Stomach (tissue), 9 donors: ENCODE measurements around the gene FIBP. TPM values are rescaled to one million over a fixed set of nuclear protein-coding genes. Genes with fewer than 3 reads are reported as not detected.
A peak's percentile ranks its signal among the peaks of the same experiment; 100 is the strongest.

Experiments
- DNase-seq, 2 donors: peaks; one replicate each; pipeline versions ENCODE4 v3.0.0 to v3.0.0-alpha.2; 2013 to 2019
- H3K27ac ChIP-seq, 5 donors: fragments of 200-600 bp in 4 of 5; sonication (generic) in 4 of 5; one replicate each; pipeline ENCODE4 v1.5.1; 2013 to 2019; ENCODE audit warnings: mild to moderate bottlenecking in 1 of 5, moderate library complexity in 1 of 5
- H3K27me3 ChIP-seq, 3 donors: fragments of 200-600 bp; sonication (generic); one replicate each; pipeline ENCODE4 v1.5.1; 2017 to 2019; ENCODE audit warnings: mixed run types in 1 of 3
- H3K36me3 ChIP-seq, 4 donors: fragments of 200-600 bp; sonication (generic); 1 replicate in 3 of 4; 2 replicates in 1 of 4; pipeline ENCODE4 v1.5.1; 2016 to 2019
- H3K4me1 ChIP-seq, 4 donors: fragments of 200-600 bp; sonication (generic); one replicate each; pipeline ENCODE4 v1.5.1; 2016 to 2019
- H3K4me3 ChIP-seq, 4 donors: fragments of 200-600 bp; sonication (generic) in 3 of 4; one replicate each; pipeline ENCODE4 v1.5.1; 2016 to 2019; ENCODE audit warnings: mild to moderate bottlenecking in 1 of 4
- H3K9me3 ChIP-seq, 4 donors: fragments of 200-600 bp; sonication (generic); one replicate each; pipeline ENCODE4 v1.5.1; 2016 to 2019
- CTCF ChIP-seq, 7 experiments: fragments of 450-650 bp in 4 of 7; fragments of 200-600 bp in 3 of 7; sonication (generic) in 3 of 7; IDR thresholded peaks; one replicate each; pipeline ENCODE4 v1.5.1; 2016 to 2019; ENCODE audit warnings: antibody characterized with exemption in 7 of 7, control low read depth in 2 of 7, mild to moderate bottlenecking in 1 of 7
- EP300 ChIP-seq: sonication (generic); formaldehyde crosslinking; IDR thresholded peaks from one replicate; pipeline ENCODE4 v1.6.1; 2017; ENCODE audit warnings: antibody characterized with exemption
- POLR2A ChIP-seq, 4 donors: fragments of 450-650 bp; IDR thresholded peaks; one replicate each; pipeline ENCODE4 v1.6.1; 2016; ENCODE audit warnings: antibody characterized with exemption in 4 of 4, control low read depth in 2 of 4, mild to moderate bottlenecking in 1 of 4, moderate library complexity in 1 of 4
- POLR2AphosphoS5 ChIP-seq, 3 donors: sonication (generic); formaldehyde crosslinking; IDR thresholded peaks; one replicate each; pipeline ENCODE4 v1.6.1; 2016; ENCODE audit warnings: antibody characterized with exemption in 3 of 3
- WGBS, 5 donors: extraction: QIAGEN DNeasy Blood & Tissue Kit in 3 of 5; methylation state at CpG; one replicate each; pipeline versions ENCODE4 v1.1.5 to v1.1.7; 2013 to 2018; 5-methylcytosine and 5-hydroxymethylcytosine counted together
- intact Hi-C: fragments of 100-400 bp; cut with DNase I; formaldehyde crosslinking; loops from one replicate; pipeline ENCODE4 v1.15.1; 2023; ENCODE audit warnings: low total_unique reads
- polyA plus RNA-seq, 3 donors: library from polyadenylated mRNA; stranded (reverse); fragments of 200-250 nt; gene quantifications; one replicate each; pipeline ENCODE4 v1.2.3, GENCODE V29; 2013
- total RNA-seq, 5 donors: library from RNA; depleted of rRNA; stranded (reverse); fragments of >200 nt; gene quantifications; one replicate each; pipeline versions ENCODE4 v1.1.0 to v1.2.3, GENCODE V29; 2014 to 2016
- donor health status: healthy with polysubstance abuse.
- donor health status: Bipolar disorder and iron deficiency.
- donor health status: healthy.

FIBP gene
- total and polyA plus RNA-seq, 8 donors = 25.4 to 488 (median 70.2) TPM

- WGBS, 5 donors = 49 to 69% (median 61%) methylated on average over 10 of the region's 10 CpGs
- Histone ChIP-seq H3K27me3 (no peaks in the 10 kb centered on the region), H3K27ac (peak overlapping the region; percentile 61 to 98 (median 97)), H3K36me3 (peaks cover 0 to 6% (median 0%) of the 10 kb centered on the region in 4 donors), H3K4me3 (no peak overlapping the region), H3K4me1 (peaks cover 51 to 65% (median 54%) of the 10 kb centered on the region in 4 donors), H3K9me3 (no peaks in the 10 kb centered on the region)
- DNase-seq = no peak
- TF ChIP-seq EP300 (no peak), CTCF (IDR thresholded peaks at IDR 0.05) (no peak), POLR2A (IDR thresholded peaks at IDR 0.05) (no peak), POLR2AphosphoS5 (IDR thresholded peaks at IDR 0.05) (no peak)
- intact Hi-C loops = no loop called here
Measured at GRCh38 chr11:65915101-65915820, 27.0 kb upstream of the FIBP start.

DNA sequence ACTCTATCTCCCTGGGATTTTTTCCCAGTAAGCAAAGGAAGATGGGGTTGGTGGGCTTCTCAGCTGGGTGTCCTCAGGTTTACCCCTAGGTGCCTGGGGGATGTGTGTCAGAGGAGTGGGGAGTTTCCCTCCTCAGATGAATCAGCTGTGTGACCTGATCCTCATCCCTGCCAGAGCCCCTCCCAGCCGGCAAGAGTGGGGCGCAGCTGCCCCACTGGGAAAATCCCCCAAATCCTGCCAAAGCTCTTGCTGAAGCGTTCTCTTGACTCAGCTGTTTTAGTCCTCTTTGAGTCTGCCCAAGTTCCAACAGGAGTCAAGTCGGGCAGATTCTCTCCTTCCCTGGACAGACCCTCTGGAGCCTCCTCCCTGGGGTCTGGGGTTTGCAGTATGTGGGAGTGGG lies 24.6 kb upstream of the FIBP start:
- no peak overlapping the region for H3K4me3 ChIP-seq
- H3K4me1 ChIP-seq = peaks cover 40 to 55% (median 45%) of the 10 kb centered on the region in 4 donors
- H3K27ac ChIP-seq = peak overlapping the region in 2 of 5 donors; percentile 26 to 29
- H3K9me3 ChIP-seq = no peaks in the 10 kb centered on the region
- H3K27me3 ChIP-seq = no peaks in the 10 kb centered on the region
- 25 to 61% (median 51%) methylated on average over 4 of the region's 4 CpGs for whole genome bisulfite sequencing, 5 donors
- intact Hi-C loops = no loop called here
- DNase-seq = peak in 1 of 2 donors; percentile 29
- TF ChIP-seq CTCF (IDR thresholded peaks at IDR 0.05) (no peak), POLR2AphosphoS5 (IDR thresholded peaks at IDR 0.05) (no peak)
- peaks cover 0 to 6% (median 0%) of the 10 kb centered on the region in 4 donors for H3K36me3 ChIP-seq

DNA sequence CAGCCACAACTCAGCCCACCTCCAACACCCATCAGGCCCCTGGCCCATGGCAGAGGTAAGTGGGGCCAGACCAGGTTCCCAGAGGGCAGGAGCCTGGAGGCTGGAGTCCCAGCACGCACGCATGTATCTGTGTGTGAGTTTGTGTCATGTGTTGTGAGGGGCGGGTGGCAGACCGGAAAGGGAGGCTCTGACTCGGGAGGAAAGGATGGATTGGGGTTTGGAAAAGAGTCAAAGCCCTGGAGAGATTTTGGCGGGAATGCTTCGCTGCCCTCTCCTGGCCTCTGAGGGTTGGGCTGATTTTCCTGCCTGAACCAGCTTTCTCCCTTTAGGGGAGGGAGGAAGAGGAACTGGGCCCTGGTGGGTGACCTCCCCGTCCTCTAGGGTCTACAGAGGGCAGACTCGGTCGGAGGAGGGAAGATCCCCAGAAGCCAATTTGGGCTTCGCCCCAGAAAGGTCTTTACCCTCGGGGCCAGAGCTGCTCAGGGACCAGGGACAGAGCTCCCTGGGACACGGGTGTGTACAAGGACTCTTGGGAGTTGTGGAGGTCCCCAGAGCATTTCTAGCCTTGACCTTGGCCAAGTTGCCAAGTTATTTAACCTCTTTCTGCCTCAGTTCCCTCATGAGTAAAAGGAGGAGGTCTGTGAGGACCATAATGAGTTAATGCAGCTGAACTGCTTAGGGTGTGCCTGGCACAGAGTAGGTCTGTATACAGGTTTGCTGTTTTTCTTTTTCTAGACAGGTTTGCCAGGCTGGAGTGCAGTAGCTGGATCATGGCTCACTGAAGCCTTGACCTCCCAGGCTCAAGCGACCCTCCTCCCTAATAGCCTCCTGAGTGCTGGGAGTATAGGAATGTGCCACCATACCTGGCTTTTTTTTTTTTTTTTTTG lies 23.7 kb upstream of the FIBP start:
- WGBS, 5 donors = 19 to 29% (median 22%) methylated on average over 14 of the region's 14 CpGs
- Histone ChIP-seq H3K4me1 (peaks cover 31 to 46% (median 35%) of the 10 kb centered on the region in 4 donors), H3K27ac (peak overlapping the region; percentile 3 to 68 (median 21)), H3K4me3 (no peak overlapping the region), H3K9me3 (no peaks in the 10 kb centered on the region), H3K36me3 (no peaks in the 10 kb centered on the region), H3K27me3 (no peaks in the 10 kb centered on the region)
- intact Hi-C loops = no loop called here
- DNase-seq = peak in 1 of 2 donors; percentile 83
- TF ChIP-seq POLR2A (IDR thresholded peaks at IDR 0.05) (no peak), POLR2AphosphoS5 (IDR thresholded peaks at IDR 0.05) (peak in 2 of 3 donors; percentile 18 to 27), CTCF (IDR thresholded peaks at IDR 0.05) (peak in 1 of 7 experiments; percentile 22)

DNA sequence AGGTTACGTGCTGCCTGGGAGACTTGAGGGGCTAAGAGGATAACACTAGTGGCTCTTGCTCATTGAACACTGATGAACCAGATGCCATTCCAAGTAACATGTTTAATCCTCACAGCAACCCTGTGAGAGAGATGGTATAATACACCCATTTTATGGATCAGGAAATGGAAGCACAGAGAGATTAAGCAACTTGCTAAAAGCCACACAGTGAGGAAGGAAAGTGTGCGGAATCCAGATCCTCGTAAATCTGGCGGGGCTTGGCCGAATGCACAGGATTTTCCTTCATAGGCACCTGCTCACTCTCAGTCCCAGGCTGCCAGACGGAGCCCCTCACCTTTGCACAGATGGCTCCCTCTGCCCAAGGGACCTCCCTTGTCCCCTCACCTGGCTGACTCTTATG lies 19.6 kb upstream of the FIBP start:
- WGBS, 5 donors = 76 to 93% (median 89%) methylated on average over 6 of the region's 6 CpGs
- no peak overlapping the region for H3K27ac ChIP-seq
- H3K4me3 ChIP-seq = no peak overlapping the region
- H3K36me3 ChIP-seq = no peaks in the 10 kb centered on the region
- H3K27me3 ChIP-seq = no peaks in the 10 kb centered on the region
- no peaks in the 10 kb centered on the region for H3K9me3 ChIP-seq
- peaks cover 11 to 25% (median 12%) of the 10 kb centered on the region in 4 donors for H3K4me1 ChIP-seq
- intact Hi-C loops = no loop called here
- TF ChIP-seq POLR2AphosphoS5 (IDR thresholded peaks at IDR 0.05) (no peak), POLR2A (IDR thresholded peaks at IDR 0.05) (no peak), EP300 (no peak), CTCF (IDR thresholded peaks at IDR 0.05) (no peak)
- DNase-seq = no peak
